ENCODE results near the gene MRPL24. TPM values are rescaled to one million over a fixed set of nuclear protein-coding genes. Genes with fewer than 3 reads are reported as not detected.

The MRPL24 gene
- total and polyA plus RNA-seq, 2 of the 13 experiments (the other 11 are each of a cell fraction or from before 2014, with no cell fraction given): 38.1 to 42.9 TPM

- TF ChIP-seq, protein P1, sequence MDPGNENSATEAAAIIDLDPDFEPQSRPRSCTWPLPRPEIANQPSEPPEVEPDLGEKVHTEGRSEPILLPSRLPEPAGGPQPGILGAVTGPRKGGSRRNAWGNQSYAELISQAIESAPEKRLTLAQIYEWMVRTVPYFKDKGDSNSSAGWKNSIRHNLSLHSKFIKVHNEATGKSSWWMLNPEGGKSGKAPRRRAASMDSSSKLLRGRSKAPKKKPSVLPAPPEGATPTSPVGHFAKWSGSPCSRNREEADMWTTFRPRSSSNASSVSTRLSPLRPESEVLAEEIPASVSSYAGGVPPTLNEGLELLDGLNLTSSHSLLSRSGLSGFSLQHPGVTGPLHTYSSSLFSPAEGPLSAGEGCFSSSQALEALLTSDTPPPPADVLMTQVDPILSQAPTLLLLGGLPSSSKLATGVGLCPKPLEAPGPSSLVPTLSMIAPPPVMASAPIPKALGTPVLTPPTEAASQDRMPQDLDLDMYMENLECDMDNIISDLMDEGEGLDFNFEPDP (CRISPR knock-in tag; conservative IDR thresholded peaks at IDR 0.05): 0 out of 2 replicates have a peak, but pooled peaks have one; percentile 57
- TF ChIP-seq BRCA1 (CRISPR knock-in tag; IDR thresholded peaks at IDR 0.05): no peak
- no peak for TF ChIP-seq CEBPG (CRISPR knock-in tag; IDR thresholded peaks at IDR 0.05)
- TF ChIP-seq ZSCAN20 (CRISPR knock-in tag; IDR thresholded peaks at IDR 0.05; ENCODE audit: borderline replicate concordance): no peak
- TF ChIP-seq HNF4A (CRISPR knock-in tag; IDR thresholded peaks at IDR 0.05): no peak; the same call in 1 of the 2 replicates
- TF ChIP-seq TCF7 (IDR thresholded peaks at IDR 0.05; ENCODE audit: low read depth): no peak
- TF ChIP-seq FOXJ3 (CRISPR knock-in tag; IDR thresholded peaks at IDR 0.05; ENCODE audit: borderline replicate concordance): no peak
Observed at GRCh38 chr1:156748670-156749418, 8.0 kb upstream of the MRPL24 start (continued).

GRCh38 chr1:156747742-156748669 is 7.1 kb upstream of the MRPL24 start:
- in situ Hi-C loops (cut with HindIII; ENCODE audit: extremely low pct_ligation_motif_present, low pct_unique_long_range_greater_than_20kb): no loop called here
- FAIRE-seq (no peak), ATAC-seq (no peak), DNase-seq (ENCODE audit: low spot score) (no peak)
- ChIA-PET CTCF (ENCODE audit: low intra/inter-chr PET ratio, low total read pairs) (no interaction called here), POLR2A (interaction anchor here (1.0 to 3.3 kb wide), 6 partner anchors 19 to 291 kb away, joined by 3 to 27 read pairs (median 5); partner anchors contain the start of genes ISG20L2, METTL25B and PRCC)
- Histone ChIP-seq H3K9me3 (ENCODE audit: low read length) (no peaks in the 10 kb centered on the region), H4K20me1 (ENCODE audit: insufficient read depth, low read length) (peaks cover 13% of the 10 kb centered on the region), H3K79me2 (ENCODE audit: insufficient read depth, low read length) (peaks cover 75% of the 10 kb centered on the region), H3K36me3 (replicated peaks in 1 of 2; ENCODE audit: control insufficient read depth in 1 of 2, insufficient read depth in 2 of 2, low read length in 2 of 2) (peaks cover 10 to 26% of the 10 kb centered on the region in 2 experiments; a peak in 4 of 5 replicates), H3K4me3 (replicated peaks in 1 of 3; ENCODE audit: insufficient read depth in 1 of 3, low read depth in 2 of 3, low read length in 3 of 3) (peak overlapping the region; percentile 87 to 90 (median 88)), H2AFZ (ENCODE audit: low read length) (no peak overlapping the region), H3K27me3 (ENCODE audit: control insufficient read depth in 1 of 2, insufficient read depth in 2 of 2, low read length in 2 of 2) (no peaks in the 10 kb centered on the region; a peak in 1 of 5 replicates), H3K9ac (ENCODE audit: insufficient read depth, low read depth, low read length) (peak overlapping the region; percentile 95), H3K4me2 (ENCODE audit: low read depth, low read length) (peak overlapping the region; percentile 98), H3K27ac (ENCODE audit: extremely low read length, insufficient read depth, low read length) (peak overlapping the region; percentile 100), H3K4me1 (ENCODE audit: insufficient read depth, low read length) (peaks cover 47% of the 10 kb centered on the region)
- WGBS (ENCODE audit: low lambda C conversion rate): 9% methylated on average over 6 of the region's 8 CpGs
- intact Hi-C loops (cut with micrococcal nuclease; ENCODE audit: unreplicated experiment): loop anchor here (2.0 kb wide), 1 partner anchor 19 kb away; the partner anchor contains the start of genes ISG20L2 and METTL25B
- BruUV-seq (replicated peaks): no TSS peak
- TF ChIP-seq NR0B2 (CRISPR knock-in tag; IDR thresholded peaks at IDR 0.05) (0 out of 2 replicates have a peak, but pooled peaks have one; percentile 27), GLI4 (CRISPR knock-in tag; IDR thresholded peaks at IDR 0.05; ENCODE audit: borderline replicate concordance) (0 out of 2 replicates have a peak, but pooled peaks have one; percentile 50), JARID2 (CRISPR knock-in tag; IDR thresholded peaks at IDR 0.05; ENCODE audit: insufficient replicate concordance) (no peak), MIER2 (CRISPR knock-in tag; IDR thresholded peaks at IDR 0.05) (no peak), ZSCAN29 (CRISPR knock-in tag; conservative IDR thresholded peaks at IDR 0.05) (peak; percentile 49; the same call in 1 of the 2 replicates), HCFC1 (IDR thresholded peaks at IDR 0.05; ENCODE audit: low read depth, low read length) (no peak), POLR2A (IDR thresholded peaks at IDR 0.05; ENCODE audit: insufficient read depth in 1 of 2, low read depth in 2 of 2, low read length in 2 of 2) (peak in 1 of 2 experiments; percentile 40; a peak in 2 of 4 replicates), ZNF782 (CRISPR knock-in tag; IDR thresholded peaks at IDR 0.05; ENCODE audit: borderline replicate concordance) (0 out of 2 replicates have a peak, but pooled peaks have one; percentile 15)
- TF ChIP-seq, protein P2, sequence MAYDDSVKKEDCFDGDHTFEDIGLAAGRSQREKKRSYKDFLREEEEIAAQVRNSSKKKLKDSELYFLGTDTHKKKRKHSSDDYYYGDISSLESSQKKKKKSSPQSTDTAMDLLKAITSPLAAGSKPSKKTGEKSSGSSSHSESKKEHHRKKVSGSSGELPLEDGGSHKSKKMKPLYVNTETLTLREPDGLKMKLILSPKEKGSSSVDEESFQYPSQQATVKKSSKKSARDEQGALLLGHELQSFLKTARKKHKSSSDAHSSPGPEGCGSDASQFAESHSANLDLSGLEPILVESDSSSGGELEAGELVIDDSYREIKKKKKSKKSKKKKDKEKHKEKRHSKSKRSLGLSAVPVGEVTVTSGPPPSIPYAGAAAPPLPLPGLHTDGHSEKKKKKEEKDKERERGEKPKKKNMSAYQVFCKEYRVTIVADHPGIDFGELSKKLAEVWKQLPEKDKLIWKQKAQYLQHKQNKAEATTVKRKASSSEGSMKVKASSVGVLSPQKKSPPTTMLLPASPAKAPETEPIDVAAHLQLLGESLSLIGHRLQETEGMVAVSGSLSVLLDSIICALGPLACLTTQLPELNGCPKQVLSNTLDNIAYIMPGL (CRISPR knock-in tag; IDR thresholded peaks at IDR 0.05; ENCODE audit: borderline replicate concordance in 1 of 2, low read depth in 1 of 2): peak in 1 of 2 experiments; percentile 6; a peak in 1 of 4 replicates

All from HepG2 (cell line).